Fibroblast of villous mesenchyme (primary cell): ENCODE results near the gene LHX3. TPM values are rescaled to one million over a fixed set of nuclear protein-coding genes. Genes with fewer than 3 reads are reported as not detected.

Experiments used
- DNase-seq: peaks from one replicate; pipeline ENCODE4 v3.0.0-alpha.2; 2010; ENCODE audit warnings: low read depth
- H3K4me3 ChIP-seq: 2 replicates; pipeline ENCODE4 v1.5.1; 2011; ENCODE audit warnings: low read depth, mild to moderate bottlenecking, low read length
- CTCF ChIP-seq: IDR thresholded peaks from 2 replicates; pipeline ENCODE4 v1.5.1; 2012; ENCODE audit warnings: low read depth, mild to moderate bottlenecking, low read length; ENCODE audit not compliant: insufficient read depth
- total RNA-seq: library from RNA; depleted of rRNA; stranded (reverse); fragments of >200 nt; gene quantifications from 2 replicates; pipeline ENCODE4 v1.2.3, GENCODE V29; 2012

Gene LHX3
- total RNA-seq, 1 donor, result not detected

- H3K4me3 ChIP-seq, result no peak overlapping the region
- no peak for DNase-seq
- no peak for TF ChIP-seq CTCF
Observed at GRCh38 chr9:136207616-136208015, 2.7 kb upstream of the LHX3 start.

- H3K4me3 ChIP-seq, result no peak overlapping the region
- DNase-seq, result no peak
- TF ChIP-seq CTCF, result no peak
Observed at GRCh38 chr9:136206602-136207275, 1.8 kb upstream of the LHX3 start.

GRCh38 chr9:136205707-136205992 is 722 bp upstream of the LHX3 start:
- no peak overlapping the region for H3K4me3 ChIP-seq
- no peak for DNase-seq
- TF ChIP-seq CTCF, result no peak

- TF ChIP-seq CTCF, result no peak
- H3K4me3 ChIP-seq, result no peak overlapping the region
- no peak for DNase-seq
Observed at GRCh38 chr9:136204145-136204805, 653 bp downstream of the LHX3 start.

GRCh38 chr9:136203408-136204144 is 1.4 kb downstream of the LHX3 start:
- no peak for DNase-seq
- H3K4me3 ChIP-seq, result no peak overlapping the region
- TF ChIP-seq CTCF, result no peak

- no peak overlapping the region for H3K4me3 ChIP-seq
- DNase-seq, result no peak
- no peak for TF ChIP-seq CTCF
Observed at GRCh38 chr9:136202454-136203407, 2.2 kb downstream of the LHX3 start.
